Measurements from ENCODE around the gene CBX2. TPM values are rescaled to one million over a fixed set of nuclear protein-coding genes. Genes with fewer than 3 reads are reported as not detected.

CBX2 gene
- total RNA-seq, 1 experiment from 2014 or later: 28.3 TPM

DNA sequence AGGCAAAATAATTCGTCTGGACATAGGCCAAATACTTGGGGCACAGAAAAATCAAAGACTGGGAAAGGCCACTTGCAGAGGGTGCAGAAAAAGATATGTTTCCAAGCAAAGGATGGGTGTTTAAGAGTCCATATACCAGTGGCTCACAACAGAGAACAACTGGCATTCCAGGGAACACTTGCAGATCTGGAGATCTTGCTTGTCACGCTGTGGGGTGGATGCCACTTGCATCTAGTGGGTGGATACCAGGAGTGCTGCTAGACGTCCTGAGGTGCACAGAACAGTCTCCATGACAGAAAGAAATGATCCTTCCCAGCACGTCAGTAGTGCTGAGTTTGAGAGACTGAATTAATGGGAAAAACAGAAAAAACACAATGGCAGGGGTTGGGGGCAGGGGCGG is 10.5 kb downstream of the CBX2 start:
- H3K9me2 ChIP-seq (ENCODE audit: insufficient read depth): no peaks in the 10 kb centered on the region
- no peaks in the 10 kb centered on the region for H4K20me1 ChIP-seq (ENCODE audit: insufficient read depth)
- no peak overlapping the region for H3K4me2 ChIP-seq (ENCODE audit: low read length)
- ATAC-seq: no peak
- ChIA-PET RAD21 (ENCODE audit: low non-redundant PET in 1 of 2, low total read pairs in 2 of 2, uncharacterized antibody in 2 of 2, unreplicated experiment in 2 of 2) (interaction anchor here in 1 of 2 experiments (1.5 kb wide), 1 partner anchor 127 kb away, joined by 5 read pairs; no protein-coding TSS in a partner anchor), POLR2A (interaction anchor here (1.2 kb wide), 1 partner anchor 51 kb away, joined by 3 read pairs; no protein-coding TSS in a partner anchor), CTCF (interaction anchor here (1.0 to 2.7 kb wide), 8 partner anchors 9 to 205 kb away, joined by 3 to 10 read pairs (median 5); partner anchors contain the start of genes CBX4 and CBX8)
- TF ChIP-seq TCF7L2 (IDR thresholded peaks at IDR 0.05; ENCODE audit: borderline replicate concordance, extremely low read depth, insufficient read depth, insufficient read length) (no peak), SRF (IDR thresholded peaks at IDR 0.05; ENCODE audit: low read depth) (no peak), CTCF (IDR thresholded peaks at IDR 0.05 in 2 of 3, conservative IDR thresholded peaks at IDR 0.05 in 1 of 3; ENCODE audit: borderline replicate concordance in 1 of 3, insufficient read depth in 1 of 3, low read depth in 2 of 3, low read length in 2 of 3) (no peak), EZH2 (IDR thresholded peaks at IDR 0.05) (no peak), CBX3 (IDR thresholded peaks at IDR 0.05; ENCODE audit: low read depth) (no peak)
- TF ChIP-seq, protein P1, sequence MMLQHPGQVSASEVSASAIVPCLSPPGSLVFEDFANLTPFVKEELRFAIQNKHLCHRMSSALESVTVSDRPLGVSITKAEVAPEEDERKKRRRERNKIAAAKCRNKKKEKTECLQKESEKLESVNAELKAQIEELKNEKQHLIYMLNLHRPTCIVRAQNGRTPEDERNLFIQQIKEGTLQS (IDR thresholded peaks at IDR 0.05): no peak
- TF ChIP-seq, protein P2, sequence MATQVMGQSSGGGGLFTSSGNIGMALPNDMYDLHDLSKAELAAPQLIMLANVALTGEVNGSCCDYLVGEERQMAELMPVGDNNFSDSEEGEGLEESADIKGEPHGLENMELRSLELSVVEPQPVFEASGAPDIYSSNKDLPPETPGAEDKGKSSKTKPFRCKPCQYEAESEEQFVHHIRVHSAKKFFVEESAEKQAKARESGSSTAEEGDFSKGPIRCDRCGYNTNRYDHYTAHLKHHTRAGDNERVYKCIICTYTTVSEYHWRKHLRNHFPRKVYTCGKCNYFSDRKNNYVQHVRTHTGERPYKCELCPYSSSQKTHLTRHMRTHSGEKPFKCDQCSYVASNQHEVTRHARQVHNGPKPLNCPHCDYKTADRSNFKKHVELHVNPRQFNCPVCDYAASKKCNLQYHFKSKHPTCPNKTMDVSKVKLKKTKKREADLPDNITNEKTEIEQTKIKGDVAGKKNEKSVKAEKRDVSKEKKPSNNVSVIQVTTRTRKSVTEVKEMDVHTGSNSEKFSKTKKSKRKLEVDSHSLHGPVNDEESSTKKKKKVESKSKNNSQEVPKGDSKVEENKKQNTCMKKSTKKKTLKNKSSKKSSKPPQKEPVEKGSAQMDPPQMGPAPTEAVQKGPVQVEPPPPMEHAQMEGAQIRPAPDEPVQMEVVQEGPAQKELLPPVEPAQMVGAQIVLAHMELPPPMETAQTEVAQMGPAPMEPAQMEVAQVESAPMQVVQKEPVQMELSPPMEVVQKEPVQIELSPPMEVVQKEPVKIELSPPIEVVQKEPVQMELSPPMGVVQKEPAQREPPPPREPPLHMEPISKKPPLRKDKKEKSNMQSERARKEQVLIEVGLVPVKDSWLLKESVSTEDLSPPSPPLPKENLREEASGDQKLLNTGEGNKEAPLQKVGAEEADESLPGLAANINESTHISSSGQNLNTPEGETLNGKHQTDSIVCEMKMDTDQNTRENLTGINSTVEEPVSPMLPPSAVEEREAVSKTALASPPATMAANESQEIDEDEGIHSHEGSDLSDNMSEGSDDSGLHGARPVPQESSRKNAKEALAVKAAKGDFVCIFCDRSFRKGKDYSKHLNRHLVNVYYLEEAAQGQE (IDR thresholded peaks at IDR 0.05; ENCODE audit: low read depth): no peak
- no peak overlapping the region for H3K4me3 ChIP-seq (replicated peaks in 1 of 2; ENCODE audit: low read depth in 1 of 2, low read length in 2 of 2)
- H2AFZ ChIP-seq (ENCODE audit: low read depth, low read length, poor library complexity, severe bottlenecking): no peak overlapping the region
- DNase-seq (ENCODE audit: low read depth, low spot score): no peak
- no peaks in the 10 kb centered on the region for H3K27me3 ChIP-seq (ENCODE audit: insufficient read depth, low read length)
- peaks cover 4 to 10% of the 10 kb centered on the region in 2 experiments; a peak in 3 of 4 replicates for H3K36me3 ChIP-seq (ENCODE audit: control insufficient read depth in 1 of 2, insufficient read depth in 2 of 2, low read length in 2 of 2)
- H3K9ac ChIP-seq (ENCODE audit: low read length): no peak overlapping the region
- BruUV-seq (replicated peaks): no TSS peak
- H3K27ac ChIP-seq (ENCODE audit: low read depth, low read length): no peak overlapping the region
- intact Hi-C loops (cut with micrococcal nuclease): loop anchor here (5.0 kb wide), 1 partner anchor 184 kb away; no protein-coding TSS in a partner anchor
- H3K9me3 ChIP-seq (ENCODE audit: control insufficient read depth in 1 of 2, insufficient read depth in 1 of 2, low read depth in 1 of 2, low read length in 2 of 2): no peaks in the 10 kb centered on the region
- no peaks in the 10 kb centered on the region for H3K79me2 ChIP-seq (ENCODE audit: insufficient read depth, low read length)
- peaks cover 8 to 19% of the 10 kb centered on the region in 2 experiments for H3K4me1 ChIP-seq (ENCODE audit: control insufficient read depth in 1 of 2, insufficient read depth in 2 of 2, low read length in 2 of 2)
